NCI-H446 (cell line): ENCODE results near the gene DNAJB13.
"Not testable (repeated sequence)": the region's sequence is repeated elsewhere in the genome, so short reads cannot be mapped to it uniquely, and the experiment has no call there.

Experiments used
- DNase-seq, 2 experiments: peaks; one replicate each; lab custom pipeline; 2025; lab: John Stamatoyannopoulos, UW

The DNAJB13 gene, protein sequence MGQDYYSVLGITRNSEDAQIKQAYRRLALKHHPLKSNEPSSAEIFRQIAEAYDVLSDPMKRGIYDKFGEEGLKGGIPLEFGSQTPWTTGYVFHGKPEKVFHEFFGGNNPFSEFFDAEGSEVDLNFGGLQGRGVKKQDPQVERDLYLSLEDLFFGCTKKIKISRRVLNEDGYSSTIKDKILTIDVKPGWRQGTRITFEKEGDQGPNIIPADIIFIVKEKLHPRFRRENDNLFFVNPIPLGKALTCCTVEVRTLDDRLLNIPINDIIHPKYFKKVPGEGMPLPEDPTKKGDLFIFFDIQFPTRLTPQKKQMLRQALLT

DNA sequence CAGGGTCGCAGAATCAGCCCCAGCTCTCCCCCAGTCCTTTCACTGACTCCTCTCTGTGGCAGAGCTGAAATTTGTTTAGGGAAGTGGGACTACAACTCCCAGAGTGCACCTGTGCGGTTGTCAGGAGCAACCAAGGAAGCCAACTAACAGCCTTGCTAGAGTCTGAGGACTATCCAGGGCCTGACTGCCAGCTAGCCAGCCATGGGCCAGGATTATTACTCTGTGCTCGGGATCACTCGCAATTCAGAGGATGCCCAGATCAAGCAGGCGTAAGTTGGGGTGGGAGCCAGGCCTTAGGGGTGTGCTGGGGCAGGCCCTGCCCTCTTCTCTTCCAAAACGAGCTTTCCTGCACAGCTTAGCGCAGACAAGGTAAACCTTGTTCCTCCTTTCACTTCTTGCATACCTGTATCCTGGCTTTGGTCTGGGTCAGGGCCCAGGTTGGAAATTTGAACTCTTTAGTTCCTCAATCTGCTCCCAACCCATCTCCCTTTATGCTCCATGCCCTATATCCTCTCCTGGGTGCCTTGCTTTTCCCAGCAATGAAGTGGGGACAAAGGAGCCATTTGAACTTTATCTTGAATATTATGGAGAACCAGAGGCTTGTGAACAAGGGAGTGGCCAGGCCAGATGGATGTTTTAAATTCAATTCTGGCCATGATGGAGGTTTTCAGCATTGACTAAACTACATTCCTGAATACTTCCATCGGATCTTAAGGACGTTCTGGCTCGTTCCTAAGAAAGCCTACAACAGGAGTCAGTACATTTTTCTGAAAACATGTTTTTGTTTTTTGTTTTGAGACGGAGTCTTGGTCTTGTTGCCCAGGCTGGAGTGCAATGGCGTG, at the start of gene DNAJB13:
TSS of gene DNAJB13 (plus strand) at position 158 of the 842 bp plus-strand sequence. CDS start at position 202, 44 bp downstream.
- peak; percentile 34 to 45 for DNase-seq

DNA sequence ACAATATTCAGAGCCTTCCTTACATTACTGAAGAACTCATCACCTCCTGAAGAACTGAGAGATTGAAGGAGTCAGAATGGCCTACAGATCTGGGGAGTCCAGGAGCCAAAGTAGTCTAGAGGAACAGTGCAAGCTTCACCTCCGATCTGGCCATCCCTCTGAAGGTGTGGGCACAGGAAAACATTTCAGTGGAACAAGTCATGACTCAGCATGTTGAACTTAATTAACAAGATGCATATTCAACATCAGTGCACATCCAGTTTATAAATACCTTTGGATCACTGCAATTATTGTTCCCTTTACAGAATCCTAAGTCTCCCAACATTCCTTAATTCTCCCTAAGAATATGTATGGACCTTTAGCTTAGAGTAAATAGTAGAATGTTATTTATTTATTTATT, 48.5 kb upstream of the DNAJB13 start:
- DNase-seq, result no peak

DNA sequence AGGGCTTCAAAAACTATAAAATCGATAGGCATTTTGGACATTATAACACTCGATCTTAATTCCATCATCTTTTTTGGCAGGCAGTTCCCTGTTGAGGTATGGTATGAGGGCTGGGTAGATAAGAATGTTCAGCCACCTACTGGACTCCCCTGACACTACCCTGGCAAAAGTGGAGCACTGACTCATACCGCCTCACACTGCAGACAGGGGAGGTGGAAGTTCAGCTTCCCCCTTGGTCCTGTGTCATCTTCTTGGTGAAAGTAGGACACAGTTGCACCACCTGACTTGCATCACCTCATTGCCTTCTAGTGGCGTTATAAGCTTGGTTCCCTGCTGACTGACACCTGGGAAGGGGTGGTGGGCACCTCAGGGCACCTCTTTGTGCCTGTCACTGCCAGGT, 43.6 kb upstream of the DNAJB13 start:
- DNase-seq, result no peak

DNA sequence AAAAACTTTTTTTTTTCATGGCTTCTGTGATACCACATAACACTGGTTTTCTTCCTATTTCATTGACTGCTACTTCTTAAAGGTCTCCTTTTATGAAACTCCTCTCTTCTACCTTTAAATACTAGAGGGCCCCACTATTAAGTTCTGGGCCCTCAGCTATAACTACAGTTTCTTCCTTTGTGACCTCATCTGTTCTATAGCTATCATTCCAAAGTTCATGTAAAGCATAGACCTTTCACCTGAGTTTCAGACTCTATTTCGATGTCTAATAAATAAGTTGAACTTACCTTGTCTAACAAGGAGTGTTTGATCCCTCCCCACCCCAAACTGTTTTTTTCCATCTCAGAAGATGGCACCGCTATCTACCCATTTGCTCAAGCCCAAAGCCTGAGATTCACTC, 38.8 kb upstream of the DNAJB13 start:
- DNase-seq, result no peak

DNA sequence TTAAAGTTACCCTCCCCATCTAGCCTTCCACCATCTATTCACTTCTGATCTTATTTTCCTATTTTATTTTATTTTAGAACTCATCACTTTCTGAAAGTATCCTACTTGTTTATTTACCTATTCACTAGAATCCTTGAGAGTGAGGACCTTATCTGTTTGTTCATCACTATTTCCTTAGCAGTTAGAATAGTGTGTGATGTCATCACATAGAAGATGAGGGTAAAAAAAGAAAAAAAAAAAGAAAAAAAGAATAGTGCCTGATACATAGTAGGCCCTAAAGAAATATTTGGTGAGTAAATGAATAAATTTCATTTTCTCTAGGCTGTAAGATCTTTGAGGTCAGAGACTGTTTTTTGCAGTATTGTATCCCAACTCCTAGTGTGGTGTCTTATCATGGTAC, 37.4 kb upstream of the DNAJB13 start:
- no peak for DNase-seq

DNA sequence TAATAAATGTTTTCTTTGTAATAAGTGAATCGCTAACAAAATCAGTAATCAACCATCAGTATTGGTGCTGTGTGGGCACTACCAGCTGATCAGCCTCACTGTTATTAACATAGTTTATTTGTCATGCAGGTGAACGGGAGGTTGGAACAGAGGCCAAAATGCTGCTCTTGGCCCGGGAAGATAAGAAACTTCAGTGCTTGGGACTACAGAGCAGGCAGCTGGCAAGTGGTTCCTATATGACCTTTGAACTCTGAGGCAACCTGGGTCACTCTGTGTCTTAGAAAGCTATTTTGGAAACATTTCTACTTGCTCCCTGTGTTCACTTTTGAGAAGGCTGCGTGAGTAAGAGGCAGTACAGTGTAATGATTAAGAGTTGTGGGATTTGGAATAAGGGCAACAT, 36.5 kb upstream of the DNAJB13 start:
- DNase-seq, result no peak

DNA sequence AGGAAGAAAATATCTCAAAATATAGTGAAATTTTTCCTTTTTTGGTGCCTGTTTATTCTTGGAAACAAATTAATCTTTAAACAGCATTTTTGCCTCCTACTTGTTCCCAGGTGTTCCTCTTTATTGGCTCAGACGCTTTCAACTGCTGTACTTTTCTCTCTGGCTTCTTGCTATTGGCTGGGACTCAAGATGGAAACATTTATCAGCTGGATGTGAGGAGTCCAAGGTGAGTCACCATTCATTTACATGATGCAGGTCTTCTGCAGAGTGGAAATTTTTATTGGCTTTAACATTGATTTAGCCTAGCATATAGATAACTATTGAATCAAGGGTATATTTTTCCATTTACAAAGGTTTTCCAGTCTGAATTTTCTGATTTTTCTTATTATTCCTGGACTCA, 34.4 kb upstream of the DNAJB13 start:
- no peak for DNase-seq

DNA sequence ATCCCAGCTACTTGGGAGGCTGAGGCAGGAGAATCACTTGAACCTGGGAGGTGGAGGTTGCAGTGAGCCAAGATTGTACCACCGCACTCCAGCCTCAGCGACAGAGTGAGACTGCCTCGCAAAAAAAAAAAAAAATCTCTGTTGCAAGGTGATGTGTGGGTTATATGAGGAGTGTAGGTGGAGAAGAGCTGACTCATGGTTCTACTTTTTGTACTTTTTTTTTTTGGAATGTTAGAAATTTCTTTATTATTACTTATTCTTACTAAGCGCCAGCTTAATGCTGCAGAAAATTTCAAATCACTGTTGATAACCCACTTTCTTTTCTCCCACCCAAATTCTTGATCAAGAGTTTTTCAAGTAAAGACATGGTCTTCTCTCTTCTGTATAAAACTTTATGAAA, 29.6 kb upstream of the DNAJB13 start:
- no peak for DNase-seq

DNA sequence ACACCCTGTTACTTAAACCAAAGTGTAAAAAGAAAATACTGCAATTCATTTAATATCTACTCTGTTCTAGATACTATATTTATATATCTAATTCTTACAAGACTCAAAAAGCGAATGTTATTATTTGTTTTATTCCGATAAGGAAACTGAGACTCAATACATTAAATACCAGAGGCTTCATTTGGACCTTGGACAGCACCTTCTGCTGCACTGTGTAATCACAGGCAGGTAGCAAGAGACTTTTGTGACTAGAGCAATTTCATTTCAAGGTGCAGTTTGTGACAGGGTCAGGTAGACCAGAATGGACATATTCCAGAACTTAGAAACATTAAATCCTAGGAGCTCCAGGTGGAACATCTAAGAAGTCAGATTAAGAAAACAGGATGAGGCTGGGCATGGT, 21.4 kb upstream of the DNAJB13 start:
- no peak for DNase-seq

DNA sequence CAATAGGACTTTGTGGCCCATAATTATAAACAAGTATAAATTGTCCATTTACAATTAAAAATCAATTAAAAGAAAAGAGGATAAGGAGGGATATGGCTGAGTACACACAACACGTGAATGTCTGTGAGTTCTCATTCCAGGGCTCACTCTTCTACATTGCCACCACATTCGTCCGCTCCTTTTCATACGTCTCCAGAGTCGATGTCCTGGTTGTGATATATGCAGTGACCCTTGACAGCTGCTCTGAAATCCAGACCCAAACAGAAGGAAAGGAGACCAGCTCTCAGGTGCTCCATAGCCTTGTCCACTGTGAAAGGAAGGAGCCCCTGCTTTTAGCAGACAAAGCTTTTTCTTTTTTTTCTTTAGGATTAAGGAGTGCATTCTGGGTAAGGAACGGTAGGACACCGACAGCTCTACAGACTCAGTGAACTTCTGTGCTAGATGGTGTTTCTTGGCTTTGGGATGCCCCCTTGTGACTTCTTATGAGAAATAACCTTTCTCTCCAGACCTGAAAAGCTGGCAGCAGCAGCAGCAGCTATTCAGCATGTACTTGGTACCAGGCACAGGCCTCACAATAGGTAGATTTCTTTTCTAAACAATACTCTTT, 19.7 kb upstream of the DNAJB13 start:
- DNase-seq, result peak in 1 of 2 experiments; percentile 56

DNA sequence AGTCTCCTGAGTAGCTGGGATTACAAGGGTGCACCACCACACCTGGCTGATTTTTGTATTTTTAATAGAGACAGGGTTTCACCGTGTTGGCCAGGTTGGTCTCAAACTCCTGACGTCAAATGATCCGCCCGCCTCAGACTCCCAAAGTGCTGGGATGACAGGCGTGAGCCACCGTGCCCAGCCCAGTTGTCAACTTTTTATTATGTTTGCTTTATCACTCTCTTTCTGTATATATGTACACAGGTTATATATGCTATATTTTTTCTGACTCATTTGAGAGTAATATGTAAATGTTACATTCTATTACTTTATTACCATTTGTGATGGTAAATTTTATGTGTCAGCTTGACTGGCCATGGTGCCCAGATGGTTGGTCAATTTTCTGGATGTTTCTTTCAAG, 18.9 kb upstream of the DNAJB13 start:
- no peak for DNase-seq

DNA sequence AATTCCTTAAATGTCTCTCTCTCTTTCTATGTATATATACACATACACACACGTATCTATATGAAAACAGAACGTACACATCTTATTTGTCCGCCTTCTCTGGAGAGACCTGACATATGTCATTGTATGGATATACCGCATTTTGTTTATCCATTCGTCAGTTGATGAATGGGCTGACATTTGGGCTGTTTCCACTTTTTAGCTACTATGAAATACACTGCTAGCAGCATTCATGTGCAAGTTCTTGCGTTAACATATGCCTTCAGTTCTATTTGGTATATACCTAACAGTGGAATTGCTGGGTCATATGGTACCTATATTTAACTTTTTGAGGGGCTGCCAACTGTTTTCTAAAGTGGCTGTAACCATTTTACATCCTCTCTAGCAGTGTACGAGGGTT, 18.0 kb upstream of the DNAJB13 start:
- no peak for DNase-seq

DNA sequence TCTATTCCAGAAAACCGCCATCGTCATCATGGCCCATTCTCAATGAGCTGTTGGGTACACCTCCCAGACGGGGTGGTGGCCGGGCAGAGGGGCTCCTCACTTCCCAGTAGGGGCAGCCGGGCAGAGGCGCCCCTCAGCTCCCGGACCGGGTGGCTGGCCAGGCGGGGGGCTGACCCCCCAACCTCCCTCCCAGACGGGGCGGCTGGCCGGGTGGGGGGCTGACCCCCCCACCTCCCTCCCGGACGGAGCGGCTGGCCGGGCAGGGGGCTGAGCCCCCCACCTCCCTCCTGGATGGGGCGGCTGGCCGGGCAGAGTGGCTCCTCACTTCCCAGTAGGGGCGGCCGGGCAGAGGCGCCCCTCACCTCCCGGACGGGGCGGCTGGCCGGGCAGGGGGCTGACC, 14.8 kb upstream of the DNAJB13 start:
- not testable (repeated sequence) for DNase-seq

DNA sequence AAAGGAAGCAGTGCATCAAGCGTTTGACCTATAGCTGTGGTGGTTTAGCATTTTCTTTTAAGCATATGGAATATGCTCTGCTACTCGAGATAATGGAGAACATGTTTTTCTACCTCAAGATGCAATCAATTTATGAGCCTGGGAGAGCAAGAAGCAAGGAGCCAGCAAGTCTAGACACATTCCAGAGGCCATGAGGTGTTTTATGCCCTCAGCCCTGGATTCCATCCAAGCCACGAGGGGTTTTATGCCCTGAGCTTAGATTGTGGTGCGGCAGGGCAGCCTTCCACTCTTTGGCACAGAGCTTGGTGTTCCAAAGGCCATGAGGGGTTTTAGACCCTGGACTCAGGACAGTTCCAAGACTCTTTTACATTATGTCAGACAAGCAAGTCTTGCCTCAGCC, 11.7 kb upstream of the DNAJB13 start:
- no peak for DNase-seq

DNA sequence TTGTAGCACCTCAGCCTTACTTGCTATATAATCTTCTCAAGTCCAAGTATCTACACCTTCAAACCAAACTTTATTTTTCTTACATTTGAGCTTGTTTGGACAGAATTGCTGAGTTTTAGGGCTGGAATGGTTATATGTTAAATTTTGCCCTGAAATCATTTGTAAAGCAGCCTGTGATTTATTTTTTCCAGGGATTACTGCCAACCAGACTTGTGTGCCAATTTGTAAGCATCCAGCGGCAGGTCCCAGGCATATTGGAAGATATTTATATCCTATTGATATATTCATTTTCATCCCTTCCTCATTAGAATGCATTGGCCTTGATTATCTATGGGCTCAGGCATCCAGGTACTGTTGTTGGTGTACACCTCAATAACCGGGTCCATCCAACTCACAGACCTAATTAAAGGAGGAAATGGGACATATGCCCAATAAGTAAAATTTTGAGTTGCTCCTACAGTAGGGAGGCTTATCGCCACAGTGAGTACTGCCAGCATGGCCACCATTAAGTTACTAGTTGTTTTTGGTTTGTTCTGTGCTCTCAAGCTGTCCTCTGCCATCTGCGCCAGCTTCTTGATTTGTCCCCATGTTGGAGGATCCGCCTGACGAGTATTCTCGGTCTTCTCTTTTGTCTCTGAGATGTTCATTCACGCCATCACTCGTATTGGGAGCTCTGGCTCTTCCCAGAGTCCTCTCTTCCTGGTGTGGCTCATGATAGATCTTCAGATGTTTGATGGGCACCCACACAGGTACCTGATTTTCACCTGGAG, 9.8 kb upstream of the DNAJB13 start:
- peak in 1 of 2 experiments; percentile 42 for DNase-seq

DNA sequence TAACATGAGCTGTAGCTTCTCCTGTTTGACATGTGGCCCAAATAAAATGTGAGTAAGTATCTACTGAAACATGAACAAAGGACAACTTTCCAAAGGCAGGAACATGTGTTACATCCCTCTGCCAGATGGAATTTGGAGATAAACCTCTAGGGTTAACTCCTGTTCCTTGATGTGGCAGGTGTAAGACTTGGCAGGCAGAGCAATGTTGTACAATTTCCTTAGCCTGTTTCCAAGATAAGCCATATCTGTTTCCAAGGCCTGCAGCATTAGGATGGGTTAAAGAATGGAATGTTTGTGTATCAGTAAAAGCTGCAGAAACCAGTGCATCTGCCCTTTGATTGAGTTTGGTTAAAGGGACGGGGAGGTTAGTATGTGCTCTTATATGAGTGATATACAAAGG, 8.8 kb upstream of the DNAJB13 start:
- DNase-seq, result no peak

DNA sequence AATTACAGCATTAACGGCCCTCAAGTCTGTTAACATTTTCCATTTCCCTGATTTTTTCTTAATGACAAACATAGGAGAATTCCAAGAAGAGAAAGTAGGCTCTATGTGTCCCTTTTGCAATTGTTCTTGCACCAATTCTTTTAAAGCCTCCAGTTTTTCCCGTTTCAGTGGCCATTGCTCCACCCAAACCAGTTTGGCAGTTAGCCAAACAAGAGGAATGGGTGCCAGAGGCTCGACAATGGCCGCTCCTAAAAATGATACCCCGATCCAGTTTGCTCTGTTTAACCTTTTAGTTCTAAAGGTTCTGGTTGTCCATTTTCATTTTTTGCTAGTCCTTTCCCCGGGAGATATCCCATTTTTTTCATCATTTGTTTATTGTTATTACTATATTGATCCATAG, 6.7 kb upstream of the DNAJB13 start:
- peak in 1 of 2 experiments; percentile 30 for DNase-seq

DNA sequence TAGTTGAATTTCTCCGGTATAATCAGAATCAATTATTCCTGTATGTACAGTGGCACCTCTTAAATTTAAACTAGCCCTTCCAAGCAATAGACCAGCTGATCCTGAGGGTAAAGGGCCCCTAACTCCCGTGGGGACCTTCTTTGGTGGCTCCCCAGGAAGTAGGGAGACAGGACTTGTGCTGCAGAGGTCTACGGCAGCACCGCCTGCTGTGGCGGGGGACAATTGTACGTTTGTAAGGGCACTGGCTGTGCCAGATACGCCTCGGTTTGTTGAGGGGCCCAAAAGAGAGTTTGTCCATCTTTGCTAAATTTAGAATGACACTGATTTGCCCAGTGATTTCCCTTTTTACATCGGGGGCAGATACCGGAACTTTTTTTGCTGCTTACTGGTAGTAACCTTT, 5.9 kb upstream of the DNAJB13 start:
- DNase-seq, result no peak

DNA sequence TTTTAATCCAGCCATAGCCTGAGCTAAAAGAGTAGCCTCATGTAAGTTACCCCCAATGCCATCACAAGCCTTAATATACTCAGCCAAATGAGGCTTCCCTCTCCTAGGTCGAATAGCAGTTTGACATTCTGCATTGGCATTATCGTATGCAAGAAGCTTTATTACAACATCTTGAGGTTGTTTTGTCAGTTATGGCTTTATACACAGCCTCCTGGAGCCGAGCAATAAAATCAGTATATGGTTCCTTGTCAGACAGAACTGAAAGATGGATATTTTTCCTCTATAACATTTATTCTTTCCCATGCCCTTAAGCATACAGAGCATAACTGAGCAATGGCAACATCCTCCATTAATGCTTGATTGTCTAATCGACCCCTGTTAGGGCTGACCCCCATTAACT, 5.4 kb upstream of the DNAJB13 start:
- no peak for DNase-seq

DNA sequence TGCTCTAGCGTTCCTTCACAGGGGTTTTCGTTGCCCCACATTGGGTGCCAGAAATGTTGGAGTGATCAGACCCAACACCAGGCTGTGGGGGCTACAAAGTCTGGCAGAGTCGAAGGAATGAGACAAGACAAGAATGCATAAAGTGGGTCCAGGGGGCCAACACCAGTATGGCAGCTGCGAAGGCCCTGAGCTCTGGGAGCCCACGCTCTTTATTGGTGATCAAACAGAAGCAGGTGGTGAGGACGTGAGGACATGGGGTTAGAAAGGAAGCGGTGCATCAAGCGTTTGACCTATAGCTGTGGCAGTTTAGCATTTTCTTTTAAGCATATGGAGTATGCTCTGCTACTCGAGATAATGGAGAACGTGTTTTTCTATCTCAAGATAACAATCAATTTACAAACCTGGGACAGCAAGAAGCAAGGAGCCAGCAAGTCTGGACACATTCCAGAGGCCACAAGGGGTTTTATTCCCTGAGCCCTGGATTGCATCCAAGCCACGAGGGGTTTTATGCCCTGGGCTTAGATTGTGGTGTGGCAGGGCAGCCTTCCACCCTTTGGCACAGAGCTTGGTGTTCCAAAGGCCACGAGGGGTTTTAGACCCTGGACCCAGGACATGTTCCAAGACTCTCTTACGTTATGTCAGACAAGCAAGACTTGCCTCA, 3.9 kb upstream of the DNAJB13 start:
- DNase-seq, result no peak

DNA sequence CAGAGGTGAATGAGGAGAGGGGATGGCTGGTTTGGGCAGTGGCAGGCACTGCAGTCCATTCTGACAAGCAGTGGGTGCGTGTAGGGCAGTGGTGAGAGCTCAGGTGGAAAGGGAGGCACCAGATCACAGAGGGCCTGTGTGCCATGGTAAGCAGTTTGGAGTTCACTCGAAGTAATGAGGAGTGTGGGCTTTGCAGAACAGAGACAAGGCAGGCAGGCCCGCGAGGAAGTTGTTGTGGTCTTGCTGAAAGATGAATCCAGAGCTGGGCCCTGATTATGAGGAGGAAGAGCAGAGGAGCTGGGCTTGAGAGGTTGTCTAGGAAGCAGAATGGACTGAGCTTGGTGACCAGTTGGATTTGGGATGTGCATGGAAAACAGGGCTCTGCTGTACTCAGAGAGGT, 1.6 kb upstream of the DNAJB13 start:
- no peak for DNase-seq

DNA sequence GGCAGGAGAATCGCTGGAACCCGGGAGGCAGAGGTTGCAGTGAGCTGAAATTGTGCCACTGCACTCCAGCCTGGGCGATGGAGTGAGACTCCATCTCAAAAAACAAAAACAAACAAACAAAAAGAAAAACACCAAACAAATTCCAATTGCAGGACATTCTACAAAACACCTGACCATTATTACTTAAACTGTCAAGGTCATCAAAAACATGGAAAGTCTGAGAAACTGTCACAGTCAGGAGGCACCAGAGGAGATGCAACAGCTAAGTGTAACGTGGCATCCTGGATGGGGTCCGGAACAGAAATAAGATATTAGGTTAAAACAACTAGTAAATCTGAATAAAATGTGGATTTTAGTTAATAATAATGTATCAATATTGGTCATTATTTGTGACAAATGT, 914 bp upstream of the DNAJB13 start:
- no peak for DNase-seq
